Measurements from ENCODE around the gene TLE4.

The TLE4 gene

DNA sequence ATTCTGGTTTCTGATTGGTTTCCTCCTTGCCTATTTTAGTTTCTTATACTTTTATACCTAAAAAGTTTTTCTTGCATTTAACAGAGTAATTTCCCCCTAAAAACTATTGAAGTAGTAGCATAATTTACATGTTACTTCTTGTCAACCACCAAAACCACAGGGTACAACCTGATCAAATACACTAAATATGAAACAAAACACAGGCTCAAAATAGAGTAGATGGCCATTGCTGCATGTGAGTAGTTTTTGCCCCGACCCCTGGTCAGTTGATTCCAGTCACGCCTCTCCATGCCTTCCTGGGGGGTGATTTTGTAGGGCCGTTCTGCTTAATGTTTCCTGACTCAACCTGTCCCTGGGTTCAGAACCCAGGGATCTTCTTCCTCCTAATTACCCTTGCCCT lies 101.8 kb downstream of the TLE4 start:
- Histone ChIP-seq H3K9me3 (ENCODE audit: insufficient read depth, low read depth, low read length) (no peaks in the 10 kb centered on the region), H3K9ac (ENCODE audit: low read depth, low read length, poor library complexity, severe bottlenecking) (no peak overlapping the region), H3K4me1 (ENCODE audit: insufficient read depth, low read length, poor library complexity, severe bottlenecking) (peaks cover 40% of the 10 kb centered on the region), H3K9me2 (replicated peaks; ENCODE audit: low read depth, low read length) (no peaks in the 10 kb centered on the region), H3K27me3 (ENCODE audit: insufficient read depth, low read length, poor library complexity, severe bottlenecking) (no peaks in the 10 kb centered on the region), H3F3A (ENCODE audit: low read depth) (no peaks in the 10 kb centered on the region), H3K4me3 (ENCODE audit: low read length, poor library complexity, severe bottlenecking) (no peak overlapping the region), H3K79me2 (ENCODE audit: insufficient read depth, low read length) (peaks cover 44% of the 10 kb centered on the region), H3K36me3 (ENCODE audit: insufficient read depth, low read length) (no peaks in the 10 kb centered on the region; the same call in 1 of the 2 replicates), H4K20me1 (ENCODE audit: insufficient read depth, low read length, poor library complexity, severe bottlenecking) (peaks cover 8% of the 10 kb centered on the region), H2AFZ (ENCODE audit: low read length) (no peak overlapping the region), H3K4me2 (ENCODE audit: low read depth, low read length, poor library complexity, severe bottlenecking) (peak overlapping the region; percentile 38)
- TF ChIP-seq CTCF (conservative IDR thresholded peaks at IDR 0.05; ENCODE audit: low read length) (no peak), EZH2phosphoT487 (IDR thresholded peaks at IDR 0.05; ENCODE audit: borderline replicate concordance) (no peak)

- H3K9ac ChIP-seq (ENCODE audit: low read depth, low read length, poor library complexity, severe bottlenecking) = no peak overlapping the region
- H3K4me1 ChIP-seq (ENCODE audit: insufficient read depth, low read length, poor library complexity, severe bottlenecking) = peaks cover 40% of the 10 kb centered on the region
- H3F3A ChIP-seq (ENCODE audit: low read depth) = no peaks in the 10 kb centered on the region
- peaks cover 8% of the 10 kb centered on the region for H4K20me1 ChIP-seq (ENCODE audit: insufficient read depth, low read length, poor library complexity, severe bottlenecking)
- H3K79me2 ChIP-seq (ENCODE audit: insufficient read depth, low read length) = peaks cover 41% of the 10 kb centered on the region
- H2AFZ ChIP-seq (ENCODE audit: low read length) = no peak overlapping the region
- H3K9me2 ChIP-seq (replicated peaks; ENCODE audit: low read depth, low read length) = no peaks in the 10 kb centered on the region
- no peak overlapping the region for H3K4me3 ChIP-seq (ENCODE audit: low read length, poor library complexity, severe bottlenecking)
- peak overlapping the region; percentile 38 for H3K4me2 ChIP-seq (ENCODE audit: low read depth, low read length, poor library complexity, severe bottlenecking)
- TF ChIP-seq CTCF (conservative IDR thresholded peaks at IDR 0.05; ENCODE audit: low read length) (no peak), EZH2phosphoT487 (IDR thresholded peaks at IDR 0.05; ENCODE audit: borderline replicate concordance) (no peak)
- H3K9me3 ChIP-seq (ENCODE audit: insufficient read depth, low read depth, low read length) = no peaks in the 10 kb centered on the region
- H3K36me3 ChIP-seq (ENCODE audit: insufficient read depth, low read length) = no peaks in the 10 kb centered on the region; the same call in 1 of the 2 replicates
- no peaks in the 10 kb centered on the region for H3K27me3 ChIP-seq (ENCODE audit: insufficient read depth, low read length, poor library complexity, severe bottlenecking)
Observed at GRCh38 chr9:79674052-79674777, 102.5 kb downstream of the TLE4 start.

DNA sequence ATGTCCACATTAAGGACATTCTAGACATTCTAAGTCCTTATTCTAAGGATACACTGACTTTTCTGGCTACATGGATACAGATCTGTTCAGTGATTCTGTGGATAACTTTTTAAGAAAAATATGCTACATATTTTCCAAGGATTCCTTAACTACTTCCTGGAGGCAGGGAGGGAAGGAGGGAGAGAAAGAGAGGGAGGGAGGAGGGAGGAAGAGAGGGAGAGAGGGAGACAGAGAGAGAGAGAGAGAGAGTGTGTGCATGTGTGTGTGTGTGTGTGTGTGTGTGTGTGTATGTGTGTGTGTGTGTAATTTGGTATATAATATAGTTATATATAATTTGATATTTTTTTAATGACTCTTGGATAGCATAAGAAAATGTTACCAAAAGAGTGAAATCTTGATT lies 109.8 kb downstream of the TLE4 start:
- H3K9me2 ChIP-seq (replicated peaks; ENCODE audit: low read depth, low read length) = no peaks in the 10 kb centered on the region
- H4K20me1 ChIP-seq (ENCODE audit: insufficient read depth, low read length, poor library complexity, severe bottlenecking) = peaks cover 38% of the 10 kb centered on the region
- H3K4me3 ChIP-seq (ENCODE audit: low read length, poor library complexity, severe bottlenecking) = no peak overlapping the region
- no peaks in the 10 kb centered on the region for H3F3A ChIP-seq (ENCODE audit: low read depth)
- no peak overlapping the region for H3K9ac ChIP-seq (ENCODE audit: low read depth, low read length, poor library complexity, severe bottlenecking)
- H3K4me1 ChIP-seq (ENCODE audit: insufficient read depth, low read length, poor library complexity, severe bottlenecking) = peaks cover 43% of the 10 kb centered on the region
- no peak overlapping the region for H3K4me2 ChIP-seq (ENCODE audit: low read depth, low read length, poor library complexity, severe bottlenecking)
- no peak overlapping the region for H2AFZ ChIP-seq (ENCODE audit: low read length)
- H3K36me3 ChIP-seq (ENCODE audit: insufficient read depth, low read length) = peaks cover 3% of the 10 kb centered on the region; the same call in 1 of the 2 replicates
- H3K27me3 ChIP-seq (ENCODE audit: insufficient read depth, low read length, poor library complexity, severe bottlenecking) = no peaks in the 10 kb centered on the region
- TF ChIP-seq EZH2phosphoT487 (IDR thresholded peaks at IDR 0.05; ENCODE audit: borderline replicate concordance) (no peak), CTCF (conservative IDR thresholded peaks at IDR 0.05; ENCODE audit: low read length) (no peak)
- H3K79me2 ChIP-seq (ENCODE audit: insufficient read depth, low read length) = peaks cover 41% of the 10 kb centered on the region
- no peaks in the 10 kb centered on the region for H3K9me3 ChIP-seq (ENCODE audit: insufficient read depth, low read depth, low read length)

Data from Loucy (cell line).